GM12878 (cell line): ENCODE results near the gene BOLA1. TPM values are rescaled to one million over a fixed set of nuclear protein-coding genes. Genes with fewer than 3 reads are reported as not detected.

Source experiments
- BCL11A ChIP-seq: IDR thresholded peaks from 2 replicates; pipeline ENCODE4 v1.6.1; 2011; ENCODE audit warnings: low read depth, low read length
- BHLHE40 ChIP-seq, 2 experiments: fragments of 450-650 bp in 1 of 2; IDR thresholded peaks; 2 replicates each; pipeline ENCODE4 v1.6.1; 2011 to 2017; ENCODE audit warnings: low read depth in 2 of 2, borderline replicate concordance in 1 of 2, improper control_type of control experiment in 1 of 2, low read length in 1 of 2, mild to moderate bottlenecking in 1 of 2
- CHD1 ChIP-seq: IDR thresholded peaks from 2 replicates; pipeline ENCODE4 v1.6.1; 2012; ENCODE audit warnings: low read depth, low read length, improper control_type of control experiment
- CHD4 ChIP-seq: fragments of 200-600 bp; sonication (generic); IDR thresholded peaks from 2 replicates; pipeline ENCODE4 v1.6.1; 2016; ENCODE audit warnings: mild to moderate bottlenecking
- FOXK2 ChIP-seq: fragments of 450-650 bp; IDR thresholded peaks from 2 replicates; pipeline ENCODE4 v1.6.1; 2017; ENCODE audit warnings: mild to moderate bottlenecking, moderate library complexity
- HDGF ChIP-seq: fragments of 450-650 bp; IDR thresholded peaks from 2 replicates; pipeline ENCODE4 v1.6.1; 2016; ENCODE audit warnings: antibody characterized with exemption
- IKZF2 ChIP-seq, 2 experiments: fragments of 450-650 bp; IDR thresholded peaks; 2 replicates each; pipeline ENCODE4 v1.6.1; 2017; ENCODE audit warnings: mild to moderate bottlenecking in 2 of 2, moderate library complexity in 2 of 2
- MEF2B ChIP-seq: fragments of 450-650 bp; IDR thresholded peaks from 2 replicates; pipeline ENCODE4 v1.6.1; 2018; ENCODE audit warnings: mild to moderate bottlenecking, moderate library complexity; ENCODE audit not compliant: partially characterized antibody, poor library complexity, severe bottlenecking
- MTA3 ChIP-seq: IDR thresholded peaks from 2 replicates; pipeline ENCODE4 v1.6.1; 2012; ENCODE audit warnings: low read length, inconsistent platforms, borderline replicate concordance
- NFXL1 ChIP-seq: fragments of 450-650 bp; IDR thresholded peaks from 2 replicates; pipeline ENCODE4 v1.6.1; 2017; ENCODE audit warnings: antibody characterized with exemption, mild to moderate bottlenecking, borderline replicate concordance
- NFYA ChIP-seq: IDR thresholded peaks from 2 replicates; pipeline ENCODE4 v1.6.1; 2011; ENCODE audit warnings: low read depth, mild to moderate bottlenecking, low read length, improper control_type of control experiment, borderline replicate concordance
- NFYB ChIP-seq: IDR thresholded peaks from 2 replicates; pipeline ENCODE4 v1.6.1; 2011; ENCODE audit warnings: low read depth, mild to moderate bottlenecking, low read length, improper control_type of control experiment, moderate library complexity; ENCODE audit not compliant: insufficient read depth
- NR2C2 ChIP-seq: IDR thresholded peaks from 2 replicates; pipeline ENCODE4 v1.6.1; 2011; ENCODE audit warnings: borderline replicate concordance, low read depth; ENCODE audit not compliant: control insufficient read depth, insufficient read length
- NR2F1 ChIP-seq: fragments of 450-650 bp; conservative IDR thresholded peaks from 2 replicates; pipeline ENCODE4 v1.6.1; 2017; ENCODE audit warnings: mild to moderate bottlenecking
- POU2F2 ChIP-seq: IDR thresholded peaks from 3 replicates; pipeline ENCODE4 v1.6.1; 2011; ENCODE audit warnings: low read depth, mild to moderate bottlenecking, low read length, borderline replicate concordance
- RB1 ChIP-seq: fragments of 450-650 bp; formaldehyde crosslinking; IDR thresholded peaks from 2 replicates; pipeline ENCODE4 v1.6.1; 2017; ENCODE audit warnings: mild to moderate bottlenecking, borderline replicate concordance
- RBBP5 ChIP-seq: fragments of 200-600 bp; sonication (generic); conservative IDR thresholded peaks from 2 replicates; pipeline ENCODE4 v1.6.1; 2016
- RFX5 ChIP-seq: IDR thresholded peaks from 2 replicates; pipeline ENCODE4 v1.6.1; 2011; ENCODE audit warnings: low read depth, low read length, improper control_type of control experiment
- RUNX3 ChIP-seq: IDR thresholded peaks from 2 replicates; pipeline ENCODE4 v1.6.1; 2012; ENCODE audit warnings: low read length, inconsistent platforms
- SMARCA5 ChIP-seq: fragments of 450-650 bp; IDR thresholded peaks from 2 replicates; pipeline ENCODE4 v1.6.1; 2017; ENCODE audit warnings: mild to moderate bottlenecking
- TARDBP ChIP-seq: IDR thresholded peaks from 2 replicates; pipeline ENCODE4 v1.6.1; 2016; ENCODE audit warnings: borderline replicate concordance
- TBL1XR1 ChIP-seq: IDR thresholded peaks from 2 replicates; pipeline ENCODE4 v1.6.1; 2012; ENCODE audit warnings: low read depth, low read length, improper control_type of control experiment
- TCF3 ChIP-seq: IDR thresholded peaks from 2 replicates; pipeline ENCODE4 v1.6.1; 2012; ENCODE audit warnings: low read depth, mild to moderate bottlenecking, low read length, borderline replicate concordance; ENCODE audit not compliant: insufficient read depth
- ZZZ3 ChIP-seq: IDR thresholded peaks from 2 replicates; pipeline ENCODE4 v1.6.1; 2011; ENCODE audit warnings: low read depth; ENCODE audit not compliant: control insufficient read depth, insufficient read length
- polyA plus RNA-seq, 11 experiments: library from polyadenylated mRNA; depleted of rRNA in 4 of 11; unstranded in 6 of 11; stranded (reverse) in 5 of 11; fragments of >200 nt; fragmentation: Nextera tagmentation in 4 of 11; fragmentation: Illumina TruSeq in 1 of 11; extraction: Ambion mirVana in 4 of 11; extraction: Trizol in 1 of 11; gene quantifications; 1 replicate in 1 of 11; 2 replicates in 10 of 11; pipeline versions ENCODE4 v1.2.1 to v1.2.3, GENCODE V29; 2011 to 2016; ENCODE audit warnings: inconsistent platforms in 2 of 11, missing spikeins in 2 of 11, low read depth in 1 of 11
- total RNA-seq, 4 experiments: library from RNA; depleted of rRNA in 3 of 4; stranded (reverse); fragments of >200 nt in 3 of 4; fragmentation: Illumina TruSeq in 1 of 4; extraction: Trizol in 1 of 4; gene quantifications; 2 replicates each; pipeline versions ENCODE4 v1.2.1 to v1.2.3, GENCODE V29; 2013 to 2021
- TF ChIP-seq, protein P1 (sequence below): IDR thresholded peaks from 2 replicates; pipeline ENCODE4 v1.6.1; 2011; ENCODE audit warnings: mild to moderate bottlenecking, low read depth, low read length, moderate library complexity; ENCODE audit not compliant: insufficient replicate concordance
- TF ChIP-seq, protein P2 (sequence below): fragments of 150-350 bp; IDR thresholded peaks from 2 replicates; pipeline ENCODE4 v1.6.1; 2014; ENCODE audit warnings: mild to moderate bottlenecking, low read depth, low read length
- TF ChIP-seq, protein P3 (sequence below): IDR thresholded peaks from 2 replicates; pipeline ENCODE4 v1.6.1; 2011; ENCODE audit warnings: borderline replicate concordance, low read depth, mild to moderate bottlenecking, moderate library complexity, low read length; ENCODE audit not compliant: insufficient read depth, poor library complexity, severe bottlenecking

The BOLA1 gene
- total and polyA plus RNA-seq, 10 of the 15 experiments (the other 5 are each of a cell fraction or from before 2014, with no cell fraction given), result 0.74 to 18.7 (median 11.3) TPM

DNA sequence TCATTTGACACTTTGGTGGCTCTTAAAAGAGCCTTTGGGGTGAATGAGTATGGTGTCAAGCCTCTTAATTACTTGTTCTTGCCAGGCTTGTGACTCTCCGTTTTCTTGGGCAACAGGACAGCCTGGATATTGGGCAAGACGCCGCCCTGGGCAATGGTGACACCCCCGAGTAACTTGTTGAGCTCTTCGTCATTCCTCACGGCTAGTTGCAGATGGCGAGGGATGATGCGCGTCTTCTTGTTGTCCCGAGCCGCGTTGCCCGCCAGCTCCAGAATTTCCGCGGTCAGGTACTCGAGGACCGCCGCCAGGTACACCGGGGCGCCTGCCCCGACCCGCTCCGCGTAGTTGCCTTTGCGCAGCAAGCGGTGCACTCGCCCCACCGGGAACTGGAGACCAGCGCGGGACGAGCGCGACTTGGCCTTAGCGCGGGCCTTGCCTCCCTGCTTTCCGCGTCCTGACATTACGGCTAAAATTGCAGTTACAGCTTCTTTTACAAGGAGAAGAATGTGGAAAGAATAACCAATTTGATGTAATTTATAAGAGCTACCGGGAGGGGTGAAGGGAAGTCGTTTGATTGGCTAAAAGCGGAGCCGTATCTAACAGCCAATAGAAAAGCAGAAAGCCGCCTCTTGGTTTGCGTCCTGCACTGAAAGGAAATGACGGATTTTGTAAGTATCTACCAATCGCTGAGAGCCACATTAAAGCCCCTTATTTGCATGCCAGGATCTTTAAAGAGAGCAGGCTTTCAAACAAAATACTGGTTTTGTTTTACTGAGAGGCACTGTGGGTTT, 11.7 kb upstream of the BOLA1 start (continued):
- peak; percentile 92 for TF ChIP-seq NFYB
- no peak for TF ChIP-seq ZZZ3
- no peak for TF ChIP-seq FOXK2
- TF ChIP-seq, protein P1, sequence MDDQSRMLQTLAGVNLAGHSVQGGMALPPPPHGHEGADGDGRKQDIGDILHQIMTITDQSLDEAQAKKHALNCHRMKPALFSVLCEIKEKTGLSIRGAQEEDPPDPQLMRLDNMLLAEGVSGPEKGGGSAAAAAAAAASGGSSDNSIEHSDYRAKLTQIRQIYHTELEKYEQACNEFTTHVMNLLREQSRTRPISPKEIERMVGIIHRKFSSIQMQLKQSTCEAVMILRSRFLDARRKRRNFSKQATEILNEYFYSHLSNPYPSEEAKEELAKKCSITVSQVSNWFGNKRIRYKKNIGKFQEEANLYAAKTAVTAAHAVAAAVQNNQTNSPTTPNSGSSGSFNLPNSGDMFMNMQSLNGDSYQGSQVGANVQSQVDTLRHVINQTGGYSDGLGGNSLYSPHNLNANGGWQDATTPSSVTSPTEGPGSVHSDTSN, result no peak
- peak in 1 of 2 experiments; percentile 28; a peak in 2 of 4 replicates for TF ChIP-seq BHLHE40 (IDR thresholded peaks at IDR 0.05; ENCODE audit: borderline replicate concordance in 1 of 2, low read depth in 2 of 2, low read length in 1 of 2)
- TF ChIP-seq NR2C2, result no peak
- TF ChIP-seq CHD4, result no peak
- TF ChIP-seq, protein P2, sequence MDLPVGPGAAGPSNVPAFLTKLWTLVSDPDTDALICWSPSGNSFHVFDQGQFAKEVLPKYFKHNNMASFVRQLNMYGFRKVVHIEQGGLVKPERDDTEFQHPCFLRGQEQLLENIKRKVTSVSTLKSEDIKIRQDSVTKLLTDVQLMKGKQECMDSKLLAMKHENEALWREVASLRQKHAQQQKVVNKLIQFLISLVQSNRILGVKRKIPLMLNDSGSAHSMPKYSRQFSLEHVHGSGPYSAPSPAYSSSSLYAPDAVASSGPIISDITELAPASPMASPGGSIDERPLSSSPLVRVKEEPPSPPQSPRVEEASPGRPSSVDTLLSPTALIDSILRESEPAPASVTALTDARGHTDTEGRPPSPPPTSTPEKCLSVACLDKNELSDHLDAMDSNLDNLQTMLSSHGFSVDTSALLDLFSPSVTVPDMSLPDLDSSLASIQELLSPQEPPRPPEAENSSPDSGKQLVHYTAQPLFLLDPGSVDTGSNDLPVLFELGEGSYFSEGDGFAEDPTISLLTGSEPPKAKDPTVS, result no peak
- peak; percentile 43; the same call in 1 of the 2 replicates for TF ChIP-seq RB1
- peak; percentile 98 for TF ChIP-seq POU2F2
- TF ChIP-seq TCF3, result peak; percentile 71
- 0 out of 2 replicates have a peak, but pooled peaks have one; percentile 32 for TF ChIP-seq RFX5
- TF ChIP-seq RUNX3, result no peak
- TF ChIP-seq TBL1XR1, result no peak
- TF ChIP-seq TARDBP, result no peak
- TF ChIP-seq IKZF2 (IDR thresholded peaks at IDR 0.05), result peak in 1 of 2 experiments; percentile 9; a peak in 3 of 4 replicates
- peak; percentile 9; the same call in 1 of the 2 replicates for TF ChIP-seq BCL11A
- peak; percentile 13; the same call in 1 of the 2 replicates for TF ChIP-seq NFYA
- TF ChIP-seq RBBP5, result no peak
- TF ChIP-seq CHD1, result no peak
- TF ChIP-seq MTA3, result no peak; the same call in 1 of the 2 replicates
- TF ChIP-seq NR2F1, result 0 out of 2 replicates have a peak, but pooled peaks have one; percentile 16
- TF ChIP-seq MEF2B, result no peak
- TF ChIP-seq NFXL1, result peak; percentile 91
- TF ChIP-seq SMARCA5, result peak; percentile 75
- TF ChIP-seq HDGF, result no peak
- TF ChIP-seq, protein P3, sequence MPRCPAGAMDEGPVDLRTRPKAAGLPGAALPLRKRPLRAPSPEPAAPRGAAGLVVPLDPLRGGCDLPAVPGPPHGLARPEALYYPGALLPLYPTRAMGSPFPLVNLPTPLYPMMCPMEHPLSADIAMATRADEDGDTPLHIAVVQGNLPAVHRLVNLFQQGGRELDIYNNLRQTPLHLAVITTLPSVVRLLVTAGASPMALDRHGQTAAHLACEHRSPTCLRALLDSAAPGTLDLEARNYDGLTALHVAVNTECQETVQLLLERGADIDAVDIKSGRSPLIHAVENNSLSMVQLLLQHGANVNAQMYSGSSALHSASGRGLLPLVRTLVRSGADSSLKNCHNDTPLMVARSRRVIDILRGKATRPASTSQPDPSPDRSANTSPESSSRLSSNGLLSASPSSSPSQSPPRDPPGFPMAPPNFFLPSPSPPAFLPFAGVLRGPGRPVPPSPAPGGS, result no peak
